Vagina (tissue), 2 donors: ENCODE data around the gene SMU1. TPM values are rescaled to one million over a fixed set of nuclear protein-coding genes. Genes with fewer than 3 reads are reported as not detected.
A peak's percentile ranks its signal among the peaks of the same experiment; 100 is the strongest.

Experiments
- DNase-seq, 2 donors: peaks; one replicate each; pipeline ENCODE4 v3.0.0-alpha.2; 2017; ENCODE audit errors: extremely low spot score in 2 of 2
- H3K27ac ChIP-seq: fragments of 200-600 bp; sonication (generic); one replicate; pipeline ENCODE4 v1.5.1; 2019
- H3K27me3 ChIP-seq: fragments of 200-600 bp; sonication (generic); one replicate; pipeline ENCODE4 v1.5.1; 2019
- H3K36me3 ChIP-seq, 2 donors: fragments of 200-600 bp; sonication (generic); one replicate each; pipeline ENCODE4 v1.5.1; 2017 to 2019
- H3K4me1 ChIP-seq: fragments of 200-600 bp; sonication (generic); one replicate; pipeline ENCODE4 v1.5.1; 2019
- H3K4me3 ChIP-seq, 2 donors: fragments of 200-600 bp; sonication (generic); 1 replicate in 1 of 2; 2 replicates in 1 of 2; pipeline ENCODE4 v1.5.1; 2016 to 2019
- H3K9me3 ChIP-seq: fragments of 200-600 bp; sonication (generic); one replicate; pipeline ENCODE4 v1.5.1; 2019
- POLR2A ChIP-seq, 2 donors: fragments of 450-650 bp; IDR thresholded peaks; one replicate each; pipeline ENCODE4 v1.6.1; 2017; ENCODE audit warnings: antibody characterized with exemption in 2 of 2, mild to moderate bottlenecking in 2 of 2, moderate library complexity in 2 of 2
- POLR2AphosphoS5 ChIP-seq, 2 donors: sonication (generic); formaldehyde crosslinking; IDR thresholded peaks; one replicate each; pipeline ENCODE4 v1.9.0; 2017; ENCODE audit warnings: antibody characterized with exemption in 2 of 2, mild to moderate bottlenecking in 2 of 2, low read depth in 1 of 2; ENCODE audit not compliant: insufficient read depth in 1 of 2
- intact Hi-C: fragments of 100-400 bp; cut with DNase I; formaldehyde crosslinking; loops from one replicate; pipeline ENCODE4 v1.15.1; 2023
- total RNA-seq: library from RNA; depleted of rRNA; stranded (reverse); fragments of >200 nt; gene quantifications from one replicate; pipeline ENCODE4 v1.2.3, GENCODE V29; 2016
- TF ChIP-seq, protein P1 (sequence below), 3 experiments: fragments of 450-650 bp in 2 of 3; fragments of 200-600 bp in 1 of 3; sonication (generic) in 1 of 3; IDR thresholded peaks; one replicate each; pipeline ENCODE4 v1.5.1; 2017 to 2019; ENCODE audit warnings: antibody characterized with exemption in 3 of 3, mild to moderate bottlenecking in 2 of 3, moderate library complexity in 2 of 3

Gene SMU1
- total RNA-seq, 1 donor from 2014 or later = 15.5 TPM

DNA sequence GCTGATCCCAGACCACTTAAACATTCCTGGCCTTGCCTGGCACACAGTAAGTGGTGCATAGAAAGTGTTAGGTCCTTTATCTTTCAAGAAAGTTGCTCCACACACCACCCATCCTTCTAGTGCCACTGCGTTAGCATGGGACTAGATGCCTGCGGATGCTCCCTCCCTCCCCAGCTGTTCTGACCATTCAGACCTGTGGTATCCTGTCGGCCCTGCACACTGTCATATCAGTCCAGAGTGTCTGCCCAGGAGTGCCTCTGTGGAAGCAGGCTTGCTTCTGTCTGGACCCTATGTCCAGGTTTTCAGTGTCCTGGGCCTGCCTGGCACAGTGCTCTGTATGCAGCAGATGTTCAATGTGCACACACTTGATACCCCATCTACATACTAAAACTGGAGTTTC lies 38.3 kb upstream of the SMU1 start:
- peaks cover 0 to 44% of the 10 kb centered on the region in 2 donors for H3K36me3 ChIP-seq
- no peaks in the 10 kb centered on the region for H3K9me3 ChIP-seq
- peak in 1 of 2 donors; percentile 3 for DNase-seq
- H3K4me1 ChIP-seq = peaks cover 19% of the 10 kb centered on the region
- no peak overlapping the region for H3K4me3 ChIP-seq
- no peaks in the 10 kb centered on the region for H3K27me3 ChIP-seq
- intact Hi-C loops = no loop called here
- no peak overlapping the region for H3K27ac ChIP-seq
- TF ChIP-seq POLR2A (IDR thresholded peaks at IDR 0.05) = no peak
- TF ChIP-seq, protein P1, sequence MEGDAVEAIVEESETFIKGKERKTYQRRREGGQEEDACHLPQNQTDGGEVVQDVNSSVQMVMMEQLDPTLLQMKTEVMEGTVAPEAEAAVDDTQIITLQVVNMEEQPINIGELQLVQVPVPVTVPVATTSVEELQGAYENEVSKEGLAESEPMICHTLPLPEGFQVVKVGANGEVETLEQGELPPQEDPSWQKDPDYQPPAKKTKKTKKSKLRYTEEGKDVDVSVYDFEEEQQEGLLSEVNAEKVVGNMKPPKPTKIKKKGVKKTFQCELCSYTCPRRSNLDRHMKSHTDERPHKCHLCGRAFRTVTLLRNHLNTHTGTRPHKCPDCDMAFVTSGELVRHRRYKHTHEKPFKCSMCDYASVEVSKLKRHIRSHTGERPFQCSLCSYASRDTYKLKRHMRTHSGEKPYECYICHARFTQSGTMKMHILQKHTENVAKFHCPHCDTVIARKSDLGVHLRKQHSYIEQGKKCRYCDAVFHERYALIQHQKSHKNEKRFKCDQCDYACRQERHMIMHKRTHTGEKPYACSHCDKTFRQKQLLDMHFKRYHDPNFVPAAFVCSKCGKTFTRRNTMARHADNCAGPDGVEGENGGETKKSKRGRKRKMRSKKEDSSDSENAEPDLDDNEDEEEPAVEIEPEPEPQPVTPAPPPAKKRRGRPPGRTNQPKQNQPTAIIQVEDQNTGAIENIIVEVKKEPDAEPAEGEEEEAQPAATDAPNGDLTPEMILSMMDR (IDR thresholded peaks at IDR 0.05) = no peak
- TF ChIP-seq POLR2AphosphoS5 (IDR thresholded peaks at IDR 0.05; ENCODE audit: insufficient read depth in 1 of 2, low read depth in 1 of 2) = no peak

DNA sequence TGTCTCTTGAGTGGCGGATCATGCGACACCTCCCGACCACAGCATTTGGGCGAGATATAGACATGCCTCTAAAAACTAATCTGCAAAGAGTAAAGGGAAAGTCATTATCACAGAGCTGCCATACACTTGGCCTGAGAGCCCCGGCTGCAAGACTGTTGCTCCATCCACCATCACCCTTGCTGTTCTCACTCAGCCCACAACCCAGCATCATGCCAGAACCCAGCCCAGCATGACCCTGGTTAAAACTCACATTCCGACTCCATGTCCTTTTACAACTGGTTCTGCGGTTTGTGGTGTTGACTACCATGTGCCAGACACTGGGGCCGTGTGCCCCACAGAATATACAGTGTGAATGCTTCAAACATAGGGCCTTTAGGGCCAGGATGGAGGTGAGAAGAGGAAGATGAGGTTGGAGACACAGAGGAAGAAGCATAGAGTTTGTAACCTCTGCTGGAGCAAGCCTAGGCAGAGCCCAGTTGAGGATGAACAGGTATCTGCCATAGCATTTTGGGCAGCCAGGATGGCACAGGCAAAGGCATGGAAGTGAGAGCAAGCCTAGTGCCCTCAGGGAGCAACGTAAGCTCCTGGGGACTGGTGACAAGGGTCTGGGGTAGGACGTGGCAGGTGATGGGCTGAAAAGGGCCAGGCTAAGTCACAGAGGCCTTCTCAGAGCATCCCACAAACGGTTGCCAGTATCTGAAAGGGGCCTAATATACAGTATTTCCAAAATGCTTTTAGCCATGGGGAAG lies 37.5 kb upstream of the SMU1 start:
- no peaks in the 10 kb centered on the region for H3K9me3 ChIP-seq
- peaks cover 0 to 44% of the 10 kb centered on the region in 2 donors for H3K36me3 ChIP-seq
- peak in 1 of 2 donors; percentile 12 for DNase-seq
- no peak overlapping the region for H3K27ac ChIP-seq
- TF ChIP-seq, protein P1 (IDR thresholded peaks at IDR 0.05) = no peak
- no peak for TF ChIP-seq POLR2A (IDR thresholded peaks at IDR 0.05)
- TF ChIP-seq POLR2AphosphoS5 (IDR thresholded peaks at IDR 0.05; ENCODE audit: insufficient read depth in 1 of 2, low read depth in 1 of 2) = no peak
- H3K4me1 ChIP-seq = peaks cover 19% of the 10 kb centered on the region
- H3K4me3 ChIP-seq = no peak overlapping the region
- no peaks in the 10 kb centered on the region for H3K27me3 ChIP-seq
- intact Hi-C loops = no loop called here

DNA sequence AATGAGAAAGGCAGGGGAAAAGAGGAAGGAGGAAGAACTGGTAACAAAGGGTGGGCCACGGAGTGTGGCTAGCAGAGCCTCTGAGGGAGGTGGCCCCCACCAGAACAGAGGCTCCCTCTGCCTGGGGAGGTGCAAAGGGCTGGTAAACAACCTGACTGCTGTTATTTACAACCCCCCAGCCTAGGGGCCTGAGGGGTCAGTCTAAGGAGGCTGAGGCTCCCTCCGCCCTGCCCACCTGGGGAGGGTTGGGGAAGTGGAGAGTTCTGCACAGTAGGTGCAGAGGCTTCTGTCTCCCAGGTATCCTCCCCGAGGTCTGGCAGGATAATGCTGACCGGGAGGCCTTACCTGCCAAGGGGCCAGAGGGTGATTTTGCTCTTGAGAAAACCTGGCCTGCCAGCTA lies 35.6 kb upstream of the SMU1 start:
- peak in 1 of 2 donors; percentile 77 for DNase-seq
- H3K27ac ChIP-seq = no peak overlapping the region
- TF ChIP-seq POLR2A (IDR thresholded peaks at IDR 0.05) (no peak), POLR2AphosphoS5 (IDR thresholded peaks at IDR 0.05; ENCODE audit: insufficient read depth in 1 of 2, low read depth in 1 of 2) (no peak)
- TF ChIP-seq, protein P1 (IDR thresholded peaks at IDR 0.05) = no peak

DNA sequence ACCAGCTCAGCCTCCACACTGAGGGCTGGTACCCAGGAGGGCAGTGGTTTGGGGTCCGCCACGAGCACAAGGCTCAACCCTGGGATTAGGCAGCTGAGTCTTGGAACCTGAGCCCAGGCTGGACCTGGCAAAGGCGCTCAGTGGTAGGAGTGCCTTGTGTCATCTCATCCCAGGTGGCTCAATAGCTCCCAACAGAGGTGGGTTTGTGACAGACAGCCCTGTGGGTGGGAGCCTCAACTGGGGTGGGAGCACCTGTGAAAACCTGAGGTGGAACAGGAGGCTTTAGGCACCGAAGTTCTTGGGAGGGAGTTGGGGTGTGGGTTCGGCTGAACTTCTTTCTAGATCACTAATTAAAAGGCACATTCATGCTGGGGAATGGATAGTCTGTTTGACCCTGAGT lies 35.2 kb upstream of the SMU1 start:
- peak in 1 of 2 donors; percentile 3 for TF ChIP-seq POLR2AphosphoS5 (IDR thresholded peaks at IDR 0.05; ENCODE audit: insufficient read depth in 1 of 2, low read depth in 1 of 2)
- TF ChIP-seq, protein P1 (IDR thresholded peaks at IDR 0.05) = no peak
- no peaks in the 10 kb centered on the region for H3K9me3 ChIP-seq
- H3K27ac ChIP-seq = no peak overlapping the region
- no peak for DNase-seq
- peaks cover 18% of the 10 kb centered on the region for H3K4me1 ChIP-seq
- no peak overlapping the region for H3K4me3 ChIP-seq
- intact Hi-C loops = no loop called here
- no peaks in the 10 kb centered on the region for H3K27me3 ChIP-seq
- H3K36me3 ChIP-seq = peaks cover 0 to 44% of the 10 kb centered on the region in 2 donors

More for the DNA sequence above, 35.6 kb upstream of the SMU1 start:
- H3K36me3 ChIP-seq = peaks cover 0 to 44% of the 10 kb centered on the region in 2 donors
- H3K27me3 ChIP-seq = no peaks in the 10 kb centered on the region
- peaks cover 18% of the 10 kb centered on the region for H3K4me1 ChIP-seq
- no peak overlapping the region for H3K4me3 ChIP-seq
- H3K9me3 ChIP-seq = no peaks in the 10 kb centered on the region
- intact Hi-C loops = no loop called here

DNA sequence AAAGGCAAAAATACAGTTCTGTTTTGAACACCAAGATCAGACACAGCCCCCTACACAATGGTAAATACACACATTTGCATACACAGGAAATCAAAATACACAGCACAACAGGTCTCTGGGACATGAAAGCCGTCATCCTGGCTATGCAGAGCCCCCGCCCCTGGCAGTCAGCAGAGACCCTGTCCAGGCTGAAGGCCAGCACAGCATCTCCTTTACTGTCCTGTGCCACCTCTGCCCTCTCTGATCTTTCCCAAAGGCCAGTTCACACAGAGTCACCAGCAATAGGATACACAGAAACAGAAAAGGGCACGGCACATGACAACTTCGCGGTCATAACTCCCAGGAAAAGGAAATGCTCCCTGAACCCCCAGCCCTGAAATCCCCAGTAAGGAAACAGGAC lies 34.2 kb upstream of the SMU1 start:
- no peak for TF ChIP-seq POLR2A (IDR thresholded peaks at IDR 0.05)
- TF ChIP-seq, protein P1 (IDR thresholded peaks at IDR 0.05) = no peak
- no peak for TF ChIP-seq POLR2AphosphoS5 (IDR thresholded peaks at IDR 0.05; ENCODE audit: insufficient read depth in 1 of 2, low read depth in 1 of 2)
- H3K36me3 ChIP-seq = peaks cover 0 to 44% of the 10 kb centered on the region in 2 donors

More for the DNA sequence above, 34.2 kb upstream of the SMU1 start:
- Histone ChIP-seq H3K27ac (no peak overlapping the region), H3K27me3 (no peaks in the 10 kb centered on the region), H3K9me3 (no peaks in the 10 kb centered on the region), H3K4me1 (peaks cover 18% of the 10 kb centered on the region), H3K4me3 (no peak overlapping the region)
- intact Hi-C loops = no loop called here
- DNase-seq = peak in 1 of 2 donors; percentile 74
